ENCODE results near the gene CRYBB1. TPM values are rescaled to one million over a fixed set of nuclear protein-coding genes. Genes with fewer than 3 reads are reported as not detected.

Gene CRYBB1
- polyA plus RNA-seq, 1 experiment = not detected

GRCh38 chr22:26636296-26636695 is 18.5 kb upstream of the CRYBB1 start:
- ChIA-PET POLR2A (no interaction called here), CTCF (no interaction called here)
- Histone ChIP-seq H3K27me3 (ENCODE audit: control insufficient read depth, insufficient read depth, low read length) (peaks cover 19% of the 10 kb centered on the region), H3K4me3 (ENCODE audit: low read depth, low read length) (no peak overlapping the region), H3K9me3 (ENCODE audit: control insufficient read depth, insufficient read depth, low read length) (no peaks in the 10 kb centered on the region), H3K27ac (ENCODE audit: low read depth, low read length) (no peak overlapping the region)
- DNase-seq (ENCODE audit: low read depth, low spot score) = no peak
- TF ChIP-seq CTCF (IDR thresholded peaks at IDR 0.05; ENCODE audit: low read depth, low read length) = no peak

- Histone ChIP-seq H3K9me3 (ENCODE audit: control insufficient read depth, insufficient read depth, low read length) (peaks cover 3% of the 10 kb centered on the region; the same call in 1 of the 2 replicates), H3K27me3 (ENCODE audit: control insufficient read depth, insufficient read depth, low read length) (peaks cover 19% of the 10 kb centered on the region), H3K4me3 (ENCODE audit: low read depth, low read length) (no peak overlapping the region), H3K27ac (ENCODE audit: low read depth, low read length) (no peak overlapping the region)
- POLR2A ChIA-PET = no interaction called here
- CTCF ChIA-PET = interaction anchor here (0.6 kb wide), 1 partner anchor 274 kb away, joined by 6 read pairs; no protein-coding TSS in a partner anchor
- TF ChIP-seq CTCF (IDR thresholded peaks at IDR 0.05; ENCODE audit: low read depth, low read length) = no peak
- no peak for DNase-seq (ENCODE audit: low read depth, low spot score)
These were observed 17.3 kb upstream of the CRYBB1 start for GRCh38 chr22:26635117-26635516.

- POLR2A ChIA-PET = no interaction called here
- no peak for DNase-seq (ENCODE audit: low read depth, low spot score)
- Histone ChIP-seq H3K27ac (ENCODE audit: low read depth, low read length) (no peak overlapping the region), H3K9me3 (ENCODE audit: control insufficient read depth, insufficient read depth, low read length) (peaks cover 3% of the 10 kb centered on the region; the same call in 1 of the 2 replicates), H3K27me3 (ENCODE audit: control insufficient read depth, insufficient read depth, low read length) (peaks cover 19% of the 10 kb centered on the region), H3K4me3 (ENCODE audit: low read depth, low read length) (no peak overlapping the region)
- CTCF ChIA-PET = no interaction called here
- no peak for TF ChIP-seq CTCF (IDR thresholded peaks at IDR 0.05; ENCODE audit: low read depth, low read length)
These were observed 16.4 kb upstream of the CRYBB1 start for GRCh38 chr22:26634189-26634588.

GRCh38 chr22:26632422-26633155 is 14.8 kb upstream of the CRYBB1 start:
- no peak overlapping the region for H3K27ac ChIP-seq (ENCODE audit: low read depth, low read length)
- no peak for TF ChIP-seq CTCF (IDR thresholded peaks at IDR 0.05; ENCODE audit: low read depth, low read length)
- H3K9me3 ChIP-seq (ENCODE audit: control insufficient read depth, insufficient read depth, low read length) = peaks cover 8% of the 10 kb centered on the region
- H3K27me3 ChIP-seq (ENCODE audit: control insufficient read depth, insufficient read depth, low read length) = peaks cover 26% of the 10 kb centered on the region
- ChIA-PET POLR2A (no interaction called here), CTCF (interaction anchor here (0.6 kb wide), 1 partner anchor 172 kb away, joined by 3 read pairs; no protein-coding TSS in a partner anchor)
- H3K4me3 ChIP-seq (ENCODE audit: low read depth, low read length) = no peak overlapping the region
- DNase-seq (ENCODE audit: low read depth, low spot score) = no peak

- no peak for TF ChIP-seq CTCF (IDR thresholded peaks at IDR 0.05; ENCODE audit: low read depth, low read length)
- Histone ChIP-seq H3K27me3 (ENCODE audit: control insufficient read depth, insufficient read depth, low read length) (peaks cover 25% of the 10 kb centered on the region), H3K9me3 (ENCODE audit: control insufficient read depth, insufficient read depth, low read length) (peaks cover 8% of the 10 kb centered on the region), H3K27ac (ENCODE audit: low read depth, low read length) (no peak overlapping the region), H3K4me3 (ENCODE audit: low read depth, low read length) (no peak overlapping the region)
- ChIA-PET CTCF (no interaction called here), POLR2A (no interaction called here)
- DNase-seq (ENCODE audit: low read depth, low spot score) = no peak
These were observed 13.5 kb upstream of the CRYBB1 start for GRCh38 chr22:26631282-26631681.

All from AG04450 (cell line).